Fibroblast of upper back skin (primary cell): ENCODE measurements around the gene NR4A1.
A peak's percentile ranks its signal among the peaks of the same experiment; 100 is the strongest.

Source experiments
- DNase-seq: peaks from one replicate; pipeline ENCODE4 v3.0.0-alpha.2; 2013

The NR4A1 gene

DNA sequence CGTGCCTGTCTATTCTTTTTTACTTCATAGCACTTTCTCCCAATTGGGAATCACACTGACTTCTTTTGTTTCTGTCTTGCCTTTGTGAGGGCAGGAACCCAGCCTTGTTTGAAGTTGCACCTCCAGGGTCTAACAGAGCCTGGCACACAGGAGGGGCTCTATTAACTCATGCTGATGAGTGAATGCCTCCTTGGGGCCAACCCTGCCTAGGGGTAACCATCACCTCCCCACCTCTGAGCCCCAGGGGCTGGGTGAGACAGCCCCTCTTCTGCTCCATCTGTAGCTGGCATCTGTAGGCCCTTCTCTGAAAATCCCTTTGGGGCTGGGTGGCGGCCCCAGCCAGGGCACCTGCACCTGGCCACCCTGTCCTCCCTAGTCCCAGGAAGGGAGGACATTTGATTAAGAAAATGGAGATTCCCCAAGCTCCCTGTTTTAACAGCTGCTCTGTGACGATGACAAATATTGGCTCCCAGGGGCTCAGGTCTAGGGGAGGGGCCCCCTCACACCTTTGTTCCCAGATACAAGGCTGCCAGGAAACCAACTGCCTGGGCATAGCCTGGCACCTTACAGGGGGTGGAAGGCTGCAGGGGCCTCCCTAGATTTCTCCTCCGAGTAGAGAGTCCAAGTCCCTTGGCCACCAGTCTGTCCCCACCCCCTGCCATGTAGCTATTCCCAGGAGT is 32.7 kb upstream of the NR4A1 start:
- no peak for DNase-seq

- DNase-seq, result no peak
Observed at GRCh38 chr12:52019113-52019770, 32.0 kb upstream of the NR4A1 start.

GRCh38 chr12:52020539-52021336 is 30.5 kb upstream of the NR4A1 start:
- DNase-seq, result peak; percentile 57

- DNase-seq, result no peak
Observed at GRCh38 chr12:52022841-52023181, 28.4 kb upstream of the NR4A1 start.

DNA sequence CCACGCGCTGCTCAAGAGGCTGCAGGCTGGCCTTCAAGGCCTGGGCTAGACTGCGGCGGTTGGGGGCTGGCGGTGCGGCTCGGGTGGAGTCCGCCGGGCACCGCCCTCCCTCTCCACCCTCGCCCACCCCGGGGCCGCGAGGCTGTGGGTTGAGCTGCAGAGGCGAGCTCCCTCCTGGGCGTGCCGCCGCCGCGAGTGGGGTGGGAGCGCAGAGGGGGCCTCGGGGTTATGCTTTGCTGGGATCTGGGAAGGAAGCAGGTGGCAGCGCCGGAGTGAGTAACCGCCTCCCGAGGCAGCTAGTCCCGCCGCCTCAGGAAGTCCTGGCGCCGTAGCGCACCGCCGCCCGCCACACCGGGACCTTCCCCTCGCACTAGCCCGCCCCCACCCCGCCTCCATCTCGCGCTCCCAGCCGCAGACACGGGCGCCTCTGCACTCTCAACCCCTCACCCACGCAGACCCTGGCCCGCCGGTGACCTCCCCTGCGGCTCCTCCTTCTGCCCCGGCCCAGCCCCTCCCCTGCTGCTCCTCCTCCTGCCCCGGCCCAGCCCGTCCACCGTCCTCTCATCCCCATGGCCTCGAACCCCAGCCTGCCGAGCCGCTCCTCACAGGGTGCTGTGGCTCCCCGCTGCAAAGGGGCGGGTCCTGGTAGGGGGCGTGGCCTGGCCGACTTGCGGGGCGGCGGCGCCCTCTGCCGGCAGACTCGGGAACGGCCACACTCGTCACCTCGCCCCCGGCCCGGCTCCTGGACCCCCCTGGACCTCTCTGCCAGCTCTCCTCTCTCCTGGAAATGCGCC is 27.9 kb upstream of the NR4A1 start:
- peak; percentile 63 for DNase-seq

DNA sequence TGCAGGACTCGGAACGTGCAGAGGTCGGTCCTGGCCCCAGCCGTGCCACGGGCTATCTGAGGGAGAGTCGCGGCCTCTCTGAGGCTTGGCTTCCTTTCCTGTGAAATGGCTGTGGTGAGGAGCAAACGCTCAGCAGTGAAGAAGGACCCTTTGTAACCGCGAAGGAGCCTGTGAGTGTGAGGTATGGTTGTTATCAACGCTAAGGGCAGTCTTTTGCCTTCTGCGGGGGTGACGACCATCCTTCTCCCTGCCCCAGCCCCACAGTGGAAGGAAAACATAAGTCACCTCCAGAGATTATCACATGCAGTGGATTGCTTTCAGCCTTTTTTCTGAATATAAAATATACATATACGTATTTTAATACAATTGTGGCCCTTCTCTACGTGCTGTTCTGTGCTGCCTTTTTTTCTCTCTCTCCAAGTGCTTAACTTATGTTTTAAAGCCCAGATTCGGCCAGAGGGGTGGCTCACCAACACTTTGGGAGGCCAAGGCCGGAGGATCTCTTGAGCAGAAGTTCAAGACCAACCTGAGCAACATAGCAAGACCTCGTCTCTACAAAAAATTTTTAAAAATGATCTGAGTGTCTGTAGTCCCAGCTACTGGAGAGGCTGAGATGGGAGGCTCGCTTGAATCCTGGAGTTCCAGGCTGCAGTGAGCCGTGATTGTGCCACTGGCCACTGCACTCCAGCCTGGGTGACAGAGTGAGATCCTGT is 27.1 kb upstream of the NR4A1 start:
- DNase-seq, result no peak

GRCh38 chr12:52024845-52025230 is 26.4 kb upstream of the NR4A1 start:
- no peak for DNase-seq

DNA sequence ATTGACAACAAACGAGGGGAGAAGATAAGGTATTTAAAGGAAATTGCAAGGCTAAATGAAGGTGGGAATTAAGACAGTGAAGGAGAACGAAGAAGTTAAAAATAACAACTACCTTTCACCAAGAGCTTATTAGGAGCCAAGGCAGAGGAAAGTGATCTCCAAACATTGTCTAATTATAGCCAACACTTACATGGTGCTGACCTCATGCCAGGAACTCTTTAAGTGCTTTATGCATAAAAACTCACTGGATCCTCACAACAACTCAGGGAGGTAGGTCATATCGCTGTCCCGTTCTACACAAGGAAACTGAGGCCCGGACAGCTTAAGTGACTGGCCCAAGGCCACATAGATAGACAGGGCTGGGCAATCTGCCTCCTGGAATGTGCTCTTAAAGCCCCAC is 25.0 kb upstream of the NR4A1 start:
- no peak for DNase-seq

- no peak for DNase-seq
Observed at GRCh38 chr12:52027085-52027843, 24.0 kb upstream of the NR4A1 start.

DNA sequence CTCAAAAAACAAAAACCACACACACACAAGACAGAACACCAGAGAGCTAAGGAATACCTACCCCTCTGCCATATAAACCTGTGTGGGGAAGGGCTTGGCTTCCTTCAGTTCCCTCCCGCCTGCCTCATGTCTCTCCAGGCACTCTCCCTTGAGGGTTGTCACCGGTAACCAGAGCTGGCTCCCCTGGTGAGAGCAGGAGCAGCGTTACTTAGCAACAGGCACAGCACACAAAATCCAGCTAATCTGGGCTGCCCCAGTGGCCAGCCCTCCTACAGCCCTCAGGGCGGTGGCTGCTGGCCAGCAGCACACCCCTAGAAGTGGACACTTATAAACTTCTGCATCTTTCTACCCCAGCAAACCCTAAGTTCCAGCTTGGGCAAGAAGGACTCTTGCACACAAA is 21.6 kb upstream of the NR4A1 start:
- DNase-seq, result no peak

GRCh38 chr12:52032446-52032803 is 18.8 kb upstream of the NR4A1 start:
- peak; percentile 67 for DNase-seq

DNA sequence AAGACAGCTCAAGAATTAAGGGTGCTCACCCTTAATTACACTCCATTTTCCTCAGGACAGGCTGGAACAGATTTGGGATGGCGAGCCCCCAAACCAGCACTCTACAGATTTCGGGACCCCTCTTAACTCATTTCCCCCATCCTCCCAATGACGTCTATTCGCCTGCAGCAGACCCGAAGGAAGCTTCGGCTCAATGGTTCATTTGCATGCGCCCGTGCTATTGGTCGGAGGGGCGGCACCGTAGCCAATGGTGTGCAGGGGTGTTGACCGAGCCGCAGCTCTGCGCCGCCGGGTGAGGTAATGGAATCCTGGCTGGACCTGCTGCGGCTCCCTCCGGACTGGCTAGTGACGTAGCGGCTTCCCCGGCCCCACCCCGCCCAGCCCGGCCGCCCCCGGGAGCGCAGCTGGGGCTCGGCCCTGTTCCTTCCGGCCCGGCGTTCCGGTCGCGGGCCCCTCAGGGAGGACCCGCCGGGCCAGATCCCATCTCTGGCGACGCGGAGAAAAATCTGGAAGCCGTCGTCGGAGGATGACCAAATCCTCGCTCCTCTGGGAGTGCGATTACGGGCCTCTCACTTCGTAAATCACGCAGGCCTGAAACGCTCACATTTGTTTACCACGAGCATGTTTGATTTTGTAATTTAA is 18.3 kb upstream of the NR4A1 start:
- DNase-seq, result peak; percentile 96

DNA sequence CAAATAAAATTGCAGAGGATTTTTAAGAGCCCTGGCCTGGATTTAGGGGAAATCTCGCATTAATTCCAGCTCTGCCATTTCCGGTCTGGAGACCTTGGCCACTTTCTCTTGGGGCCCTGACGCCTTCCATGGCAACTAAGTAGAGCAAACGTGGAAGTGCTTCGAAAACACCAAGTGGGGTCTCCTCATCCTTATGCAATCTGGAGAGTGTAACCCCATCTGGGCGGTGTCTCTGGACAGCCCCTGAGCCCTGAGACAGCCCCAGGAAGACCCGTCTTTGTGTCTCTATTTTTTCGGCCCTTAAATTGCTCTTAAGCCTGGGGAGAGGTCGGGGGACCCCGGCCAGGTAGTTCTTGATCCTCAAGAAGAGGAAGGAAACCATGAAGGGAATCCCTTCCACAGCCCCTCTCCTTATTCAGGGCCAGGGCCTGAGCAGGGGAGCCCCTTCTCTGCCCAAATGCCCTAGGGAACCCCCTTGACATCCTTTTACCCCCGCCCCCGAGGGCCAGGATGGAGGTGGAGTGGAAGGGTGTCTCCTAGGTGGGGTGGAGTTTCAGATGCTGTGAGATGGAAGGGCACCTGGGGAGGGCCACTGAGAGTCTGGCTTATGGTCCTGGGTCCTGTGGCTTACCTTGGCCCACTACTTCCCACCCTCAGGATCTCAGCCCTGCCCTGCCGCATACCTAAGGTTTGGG is 17.6 kb upstream of the NR4A1 start:
- no peak for DNase-seq

- no peak for DNase-seq
Observed at GRCh38 chr12:52035190-52035589, 16.1 kb upstream of the NR4A1 start.

GRCh38 chr12:52035926-52036325 is 15.3 kb upstream of the NR4A1 start:
- DNase-seq, result no peak

- DNase-seq, result peak; percentile 79
Observed at GRCh38 chr12:52036587-52037171, 14.6 kb upstream of the NR4A1 start.

DNA sequence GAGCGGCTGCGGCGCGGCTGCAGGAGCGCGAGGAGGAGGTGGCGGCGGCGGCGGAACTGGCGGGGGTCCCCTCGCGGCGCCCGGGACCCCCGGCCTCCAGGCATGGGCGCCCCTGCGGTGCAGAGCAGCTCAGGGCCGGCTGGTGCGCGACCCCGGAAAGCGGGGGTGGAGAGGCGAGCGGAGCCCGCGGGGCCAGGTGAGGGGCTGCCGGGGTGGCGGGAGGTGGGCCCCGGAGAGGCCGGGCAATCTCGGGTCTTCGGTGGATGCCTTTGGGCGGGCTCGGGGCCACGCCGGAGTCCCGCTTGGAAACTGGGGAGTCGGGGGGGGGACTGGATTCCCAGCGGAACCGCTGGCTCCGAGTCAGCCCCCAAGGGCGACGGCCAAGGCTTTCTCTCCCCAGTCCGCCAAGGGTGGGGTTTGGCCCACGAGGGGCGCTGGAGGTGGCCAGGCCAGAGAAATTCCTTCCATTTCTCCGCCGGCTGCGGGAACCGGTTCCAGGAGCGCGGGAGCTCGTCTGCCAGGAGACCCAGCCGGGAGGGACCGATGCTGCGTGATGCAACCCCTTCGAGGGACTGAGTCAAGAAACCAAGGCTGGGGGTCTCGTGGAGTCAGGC is 13.9 kb upstream of the NR4A1 start:
- DNase-seq, result peak; percentile 50

DNA sequence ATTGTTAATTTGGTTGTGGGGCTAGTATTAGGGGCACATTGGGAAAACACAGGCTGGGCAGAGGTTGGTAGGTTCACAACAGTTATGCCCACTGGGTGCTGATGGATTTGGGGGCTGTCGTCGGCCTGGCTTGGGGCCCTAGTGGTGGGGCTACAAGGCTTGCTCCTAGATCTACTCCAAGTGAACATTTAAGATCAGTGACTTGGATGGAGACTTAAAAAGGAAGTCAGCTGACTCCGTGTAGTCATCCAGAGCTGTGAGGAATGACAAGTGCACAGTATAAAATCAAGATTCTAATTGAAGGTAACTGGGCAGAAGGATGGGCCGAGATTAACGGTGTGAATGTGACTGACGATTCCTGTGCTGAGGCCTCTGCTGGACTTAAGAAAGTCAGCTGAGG is 12.8 kb upstream of the NR4A1 start:
- no peak for DNase-seq

GRCh38 chr12:52041035-52041434 is 10.2 kb upstream of the NR4A1 start:
- DNase-seq, result no peak

- no peak for DNase-seq
Observed at GRCh38 chr12:52041695-52042123, 9.5 kb upstream of the NR4A1 start.
